GM20431 (cell line): ENCODE data around the gene C1GALT1C1L.
"Not testable (repeated sequence)": the region's sequence is repeated elsewhere in the genome, so short reads cannot be mapped to it uniquely, and the experiment has no call there.

Experiments
- in situ Hi-C: fragments of 300-500 bp; cut with MseI, MboI; formaldehyde crosslinking; loops from one replicate; pipeline ENCODE4 v1.15.0; 2020; ENCODE audit warnings: low sequenced_read_pairs; ENCODE audit not compliant: unreplicated experiment

C1GALT1C1L gene

DNA sequence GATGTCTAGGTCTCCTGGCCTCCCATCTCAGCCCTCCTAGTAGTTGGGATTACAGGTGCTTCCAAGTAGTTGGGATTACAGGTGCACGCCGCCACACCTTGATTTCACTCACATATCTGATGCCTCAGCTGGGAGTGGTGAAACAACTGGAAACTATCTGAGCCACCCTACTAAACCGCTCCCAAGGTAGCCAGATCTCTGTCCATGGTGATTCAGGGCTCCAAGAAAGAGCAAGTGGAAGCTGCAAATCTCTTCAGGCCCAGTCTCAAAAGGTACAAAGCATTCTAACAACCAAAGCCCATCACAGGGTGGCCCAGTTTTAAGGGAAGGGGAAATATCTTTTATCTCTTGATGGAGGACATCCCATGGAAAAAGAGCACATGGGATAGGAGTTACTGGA lies 19.0 kb downstream of the C1GALT1C1L start:
- in situ Hi-C loops = no loop called here

DNA sequence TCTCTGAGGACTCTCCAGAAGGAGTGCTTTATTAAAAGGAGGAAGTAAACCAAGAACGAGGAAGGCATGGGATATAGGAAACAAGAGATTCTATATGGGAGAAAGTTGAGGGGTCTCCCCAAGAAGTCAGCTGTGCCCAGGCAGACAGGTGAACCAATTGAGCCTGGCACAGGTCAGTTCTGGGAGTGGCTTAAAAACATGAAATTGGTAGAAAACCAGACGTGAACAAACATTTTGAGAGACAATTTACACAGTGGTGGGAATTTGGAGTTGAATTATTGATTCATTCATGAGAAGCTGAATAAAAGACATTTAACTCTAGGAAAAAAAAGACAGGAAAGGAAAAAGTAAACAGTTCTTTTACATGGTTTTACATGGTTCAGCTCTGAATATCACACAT lies 22.7 kb downstream of the C1GALT1C1L start:
- in situ Hi-C loops = no loop called here

- in situ Hi-C loops = no loop called here
These were observed 27.1 kb downstream of the C1GALT1C1L start for GRCh38 chr2:43648994-43649701.

- in situ Hi-C loops = no loop called here
These were observed 32.5 kb downstream of the C1GALT1C1L start for GRCh38 chr2:43643680-43644079.

DNA sequence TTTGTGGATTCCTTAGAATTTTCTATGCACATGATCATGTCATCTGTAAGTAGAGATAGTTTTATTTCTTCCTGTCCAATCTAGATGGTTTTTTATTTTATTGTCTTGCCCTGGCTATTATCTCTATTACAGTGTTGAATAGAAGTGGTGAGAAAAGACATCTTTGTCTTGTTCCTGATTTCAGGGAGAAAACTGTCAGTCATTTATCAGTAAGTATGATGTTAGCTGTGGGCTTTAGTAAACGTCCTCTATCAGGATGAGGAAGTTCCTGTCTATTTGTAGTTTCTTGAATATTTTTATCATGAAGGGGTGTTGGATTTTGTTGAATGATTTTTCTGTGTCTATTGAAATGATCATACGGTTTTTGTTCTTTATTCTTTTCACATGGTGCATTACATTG lies 33.9 kb downstream of the C1GALT1C1L start:
- in situ Hi-C loops = no loop called here

DNA sequence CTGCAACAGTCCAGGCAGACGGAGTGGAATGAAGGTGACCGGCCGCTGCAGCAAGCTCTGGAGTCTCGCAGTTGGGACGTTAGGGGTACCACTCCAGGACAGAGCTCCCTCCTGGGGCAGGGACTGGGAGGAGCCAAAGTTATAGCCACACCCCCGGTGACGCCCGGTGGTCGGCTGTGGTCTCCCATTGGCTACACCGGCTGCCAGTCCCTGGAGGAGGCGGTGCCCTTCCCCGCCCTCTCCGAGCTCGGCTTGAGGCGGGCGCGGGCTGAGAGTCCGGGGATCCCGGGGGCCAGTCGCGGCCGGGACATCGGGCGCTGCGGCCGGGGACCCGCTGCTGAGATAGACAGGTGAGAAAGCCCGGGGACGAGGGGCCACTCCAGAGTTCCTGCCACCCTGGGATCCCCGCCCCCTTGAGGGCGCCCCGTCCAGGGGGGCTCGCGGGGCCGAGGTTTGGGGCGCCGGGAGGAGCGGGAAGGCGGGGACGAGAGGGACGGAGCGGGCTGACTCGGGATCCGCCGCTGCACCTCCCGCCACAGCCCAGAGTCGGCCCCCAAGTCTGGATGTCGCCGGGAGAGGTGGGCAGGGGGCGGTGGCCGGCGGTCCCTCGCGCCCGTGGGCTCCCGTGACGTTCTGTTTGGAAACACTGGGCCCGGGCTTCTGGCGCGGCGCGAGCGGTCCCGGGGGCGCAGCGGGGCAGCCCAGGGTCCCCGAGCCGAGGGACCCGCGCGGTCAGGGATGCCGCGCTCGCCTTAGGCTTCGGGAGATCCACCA lies 39.0 kb downstream of the C1GALT1C1L start, which contains the start of gene PLEKHH2:
Gene PLEKHH2, plus strand, starts transcription at position 231 of the 774 bp plus-strand sequence. CDS start 7,414 bp downstream, outside the sequence.
- in situ Hi-C loops = no loop called here

- in situ Hi-C loops = no loop called here
These were observed 39.6 kb downstream of the C1GALT1C1L start for GRCh38 chr2:43636621-43637020.

- in situ Hi-C loops = not testable (repeated sequence)
These were observed 40.1 kb downstream of the C1GALT1C1L start for GRCh38 chr2:43636153-43636552.

DNA sequence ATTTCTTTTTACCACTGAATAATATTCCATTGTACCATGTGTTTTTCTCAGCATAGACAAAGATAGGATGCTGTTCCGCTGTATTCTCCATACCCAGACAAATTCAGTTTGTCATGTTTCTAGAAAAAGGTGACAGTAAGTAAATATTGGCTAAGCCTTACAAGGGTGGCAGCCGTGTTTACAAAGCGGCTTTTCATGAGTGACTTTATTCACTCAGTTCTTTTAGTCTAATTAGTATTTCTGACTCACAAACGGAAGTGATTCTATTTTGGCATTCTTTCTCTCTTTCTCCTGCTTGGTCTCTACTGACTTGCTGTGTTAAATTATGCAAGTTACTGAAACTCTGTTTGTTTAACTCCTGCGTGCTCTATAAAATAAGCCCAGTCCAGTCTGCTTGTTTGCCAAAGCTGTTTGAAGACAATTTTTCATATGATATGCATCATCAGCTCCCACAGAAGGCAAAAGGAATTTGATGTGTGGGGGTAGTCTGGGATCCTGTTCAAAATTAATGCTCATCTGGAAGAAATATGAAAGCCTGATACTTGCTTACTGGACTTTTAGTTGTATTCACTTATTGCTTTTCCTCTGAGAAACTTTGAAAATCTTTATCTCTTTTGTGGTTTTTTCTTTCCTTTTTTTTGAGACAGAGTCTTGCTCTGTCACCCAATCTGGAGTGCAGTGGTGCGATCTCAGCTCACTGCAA lies 41.5 kb downstream of the C1GALT1C1L start:
- in situ Hi-C loops = no loop called here

DNA sequence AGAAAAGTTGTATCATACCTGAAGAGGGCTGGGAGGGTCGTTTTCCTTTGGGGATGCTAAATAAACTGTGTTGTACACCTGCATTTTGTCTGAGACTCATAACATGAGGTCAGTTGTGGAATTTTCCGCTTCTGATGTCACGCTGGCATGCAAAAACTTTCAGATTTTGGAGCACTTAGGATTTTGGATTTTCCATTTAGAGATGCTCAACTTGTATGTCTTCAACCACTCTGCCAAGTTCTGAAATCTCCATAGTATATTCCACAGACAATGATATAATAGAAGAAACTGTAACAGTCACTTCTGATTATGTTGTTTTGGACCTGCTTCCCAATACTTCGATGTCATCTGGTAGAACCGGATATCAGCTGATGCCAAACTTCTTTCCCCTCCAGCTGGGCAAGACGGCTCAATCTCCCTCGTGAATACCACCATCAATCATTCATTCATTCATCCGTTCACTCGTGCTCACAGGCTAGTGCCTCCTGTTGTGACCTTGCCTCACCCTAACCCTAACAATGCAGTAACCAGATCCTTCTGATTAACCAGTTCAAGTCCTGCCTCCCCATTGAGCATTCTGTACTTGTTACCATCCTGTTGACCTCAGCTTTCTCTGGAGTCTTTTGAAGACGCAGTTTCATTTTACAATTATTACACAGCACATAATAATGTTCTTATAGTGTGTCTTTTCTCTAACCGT lies 44.5 kb downstream of the C1GALT1C1L start:
- in situ Hi-C loops = no loop called here
